GM12872 (cell line): ENCODE data around the gene HSD17B2.

ENCODE experiments used
- CTCF ChIP-seq: IDR thresholded peaks from 3 replicates; pipeline ENCODE4 v1.5.1; 2011; ENCODE audit warnings: low read depth, mild to moderate bottlenecking, low read length, moderate library complexity; ENCODE audit not compliant: insufficient read depth

The HSD17B2 gene

GRCh38 chr16:82147546-82147945, 112.5 kb downstream of the HSD17B2 start:
- no peak for TF ChIP-seq CTCF
